Measurements from ENCODE around the gene KLC1.

Gene KLC1

DNA sequence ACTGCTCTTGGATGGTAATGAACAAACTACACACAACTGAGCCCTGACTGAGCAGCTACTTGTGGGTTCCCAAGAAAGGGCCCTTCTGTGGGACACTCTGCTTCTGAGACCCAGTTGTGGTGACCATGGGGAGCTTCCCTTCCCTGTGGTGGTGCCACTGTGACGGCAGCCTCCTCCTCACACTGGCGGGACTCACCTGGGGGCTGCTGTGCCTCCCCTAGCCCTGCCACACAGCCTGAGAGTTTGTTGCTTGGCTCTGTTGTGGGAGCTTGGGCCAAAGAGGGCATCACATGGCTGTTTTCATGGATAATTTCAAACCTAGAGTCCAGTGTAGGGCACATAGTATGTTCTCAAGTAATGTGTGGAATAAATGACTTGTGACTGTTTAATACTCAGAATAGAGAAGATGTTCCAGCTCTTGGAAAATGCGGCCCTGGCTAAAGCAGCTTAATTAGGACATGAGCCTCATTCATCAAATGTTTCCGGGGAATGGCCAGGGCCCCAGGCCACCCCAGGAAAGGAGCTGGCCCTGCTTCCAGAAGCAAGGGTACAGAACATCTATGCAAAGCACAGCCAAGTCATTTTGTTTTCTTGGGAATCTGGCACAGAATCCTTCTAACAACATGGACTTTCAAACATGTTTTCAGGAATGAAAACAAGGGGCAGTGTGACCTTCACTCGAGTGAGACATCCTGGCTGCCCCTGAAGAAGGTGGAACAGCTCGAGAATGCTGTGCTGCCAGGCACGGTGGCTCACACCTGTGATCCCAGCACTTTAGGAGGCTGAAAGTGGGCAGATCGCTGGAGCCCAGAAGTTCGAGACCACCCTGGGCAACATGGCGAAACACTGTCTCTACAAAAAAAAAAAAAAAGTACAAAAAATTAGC lies 107.8 kb downstream of the KLC1 start:
- DNase-seq, result peak in 11 of 42 donors; percentile 10 to 66 (median 44)
- intact Hi-C loops (cut with DNase I), result no loop called here

DNA sequence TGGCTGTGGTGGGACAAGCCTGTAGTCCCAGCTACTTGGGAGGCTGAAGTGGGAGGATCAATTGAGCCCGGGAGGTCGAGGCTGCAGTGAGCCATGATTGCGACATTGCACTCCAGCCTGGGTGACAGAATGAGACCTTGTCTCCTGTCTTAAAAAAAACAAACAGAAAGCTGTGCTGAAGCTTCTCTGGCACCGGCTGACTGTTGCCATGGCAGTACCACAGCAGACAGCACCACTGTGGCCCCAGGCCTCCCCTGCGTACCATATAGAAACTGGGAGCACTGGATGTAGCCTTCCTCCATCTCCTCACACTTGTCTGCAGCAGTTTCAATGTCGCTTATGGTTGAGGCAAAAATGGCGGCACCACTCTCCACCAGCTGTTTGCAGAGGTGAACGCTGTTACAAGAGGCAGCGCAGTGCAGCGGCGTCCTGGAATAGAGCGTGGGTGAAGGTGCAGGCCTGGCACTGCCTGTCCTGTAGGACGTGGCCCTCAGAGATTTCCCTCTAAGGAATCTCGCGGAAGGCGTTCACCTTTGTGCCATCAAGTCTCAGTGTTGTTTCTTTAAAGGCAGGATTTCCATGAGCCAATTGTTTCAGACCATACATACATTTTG lies 108.5 kb downstream of the KLC1 start:
- intact Hi-C loops (cut with DNase I), result no loop called here
- DNase-seq, result peak in 4 of 42 donors; percentile 1 to 29 (median 17)

GRCh38 chr14:103738166-103738565 lies 109.2 kb downstream of the KLC1 start:
- intact Hi-C loops (cut with DNase I), result no loop called here
- peak in 4 of 42 donors; percentile 0 to 23 (median 13) for DNase-seq

DNA sequence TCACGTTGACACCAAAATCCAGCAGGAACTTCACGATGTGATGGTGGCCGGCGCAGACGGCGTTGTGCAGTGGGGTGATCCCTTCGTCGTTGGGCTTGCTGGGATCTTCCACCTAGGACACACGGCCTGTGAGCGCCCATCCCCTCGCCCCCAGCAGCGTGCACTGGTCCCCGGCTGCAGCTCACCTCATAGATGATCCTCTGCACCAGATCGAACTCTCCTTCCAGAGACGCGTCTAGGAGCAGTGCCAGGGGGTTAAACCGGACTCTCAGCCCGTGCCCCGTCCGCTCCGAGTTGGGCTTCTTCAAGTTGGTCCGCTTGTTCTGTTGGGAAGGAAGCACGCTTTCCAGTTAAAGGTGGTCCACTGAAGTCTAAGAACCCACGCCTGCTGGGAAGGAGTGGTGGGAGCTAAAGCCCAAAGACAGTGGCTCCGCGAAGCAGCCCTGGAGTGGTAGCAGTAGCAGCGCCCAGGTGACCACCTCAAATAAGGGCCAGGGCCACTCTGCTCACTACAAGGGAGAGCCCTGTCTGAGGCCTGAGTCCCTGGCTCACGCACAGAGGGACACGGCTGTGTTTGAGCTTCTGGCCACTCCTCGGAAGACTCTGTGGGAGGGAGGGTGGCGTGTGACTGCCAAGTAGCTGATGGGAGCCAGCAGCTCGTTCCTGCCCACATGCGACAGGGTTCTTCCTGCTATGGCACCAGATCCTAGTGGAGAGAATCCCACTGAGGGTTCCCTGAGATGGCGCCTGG lies 109.9 kb downstream of the KLC1 start:
- peak in 16 of 42 donors; percentile 34 to 69 (median 47) for DNase-seq
- intact Hi-C loops (cut with DNase I), result no loop called here

DNA sequence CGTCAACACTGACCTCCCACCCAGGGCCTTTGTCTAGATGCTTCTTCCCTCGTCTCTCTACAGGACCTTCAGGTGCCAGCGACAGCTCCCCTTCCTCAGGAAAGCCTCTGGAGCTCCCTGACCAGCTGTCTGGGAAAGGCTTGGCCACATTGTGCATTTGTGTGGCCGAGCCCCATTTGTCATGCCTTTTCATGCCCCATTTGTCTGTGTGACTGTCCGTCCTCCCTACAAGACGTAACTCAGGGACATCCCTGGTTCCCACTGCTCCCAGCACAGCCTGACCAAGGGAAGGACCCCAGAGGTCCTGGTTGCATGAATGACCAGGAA lies 110.4 kb downstream of the KLC1 start:
- intact Hi-C loops (cut with DNase I), result no loop called here
- peak in 1 of 42 donors; percentile 8 for DNase-seq

GRCh38 chr14:103739793-103740501 lies 110.9 kb downstream of the KLC1 start:
- intact Hi-C loops (cut with DNase I), result no loop called here
- DNase-seq, result peak in 3 of 42 donors; percentile 6 to 32 (median 7)

DNA sequence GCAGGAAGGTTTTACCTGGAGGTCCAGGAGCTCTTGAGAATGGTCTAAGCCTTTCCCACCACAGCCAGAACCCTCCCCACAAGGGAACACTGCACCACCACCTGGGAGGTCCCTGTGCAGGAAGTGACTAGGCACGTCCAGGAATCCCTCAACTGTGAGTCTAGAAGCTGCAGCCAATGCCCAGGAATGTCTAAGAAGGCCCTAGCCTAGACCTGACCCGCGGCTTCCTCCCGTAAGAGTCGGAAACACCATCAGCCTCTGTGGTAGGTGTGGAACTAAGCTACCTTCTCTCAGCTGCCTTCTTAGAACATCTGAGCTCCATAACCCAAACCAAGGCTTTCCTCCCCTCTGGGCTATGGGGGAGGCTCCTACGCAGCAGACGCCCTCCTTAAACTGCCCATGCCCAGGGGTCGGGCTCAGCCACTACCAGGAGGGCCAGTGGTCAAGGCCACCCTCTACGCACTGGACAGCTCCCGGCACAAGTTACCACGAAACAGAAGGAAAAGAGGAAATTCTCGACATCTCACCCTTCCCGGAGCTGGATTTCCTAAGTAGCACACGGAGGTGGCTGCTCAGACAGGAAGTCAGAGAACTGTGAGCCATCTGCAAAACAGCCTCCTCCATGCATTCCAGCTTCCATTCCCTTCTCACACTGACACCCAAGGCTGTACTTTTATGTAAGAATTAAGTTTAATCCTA lies 112.1 kb downstream of the KLC1 start:
- peak in 13 of 42 donors; percentile 3 to 79 (median 57) for DNase-seq
- intact Hi-C loops (cut with DNase I), result no loop called here

- peak in 3 of 42 donors; percentile 7 to 33 (median 8) for DNase-seq
- intact Hi-C loops (cut with DNase I), result no loop called here
Observed at GRCh38 chr14:103741876-103742275, 112.9 kb downstream of the KLC1 start.

DNA sequence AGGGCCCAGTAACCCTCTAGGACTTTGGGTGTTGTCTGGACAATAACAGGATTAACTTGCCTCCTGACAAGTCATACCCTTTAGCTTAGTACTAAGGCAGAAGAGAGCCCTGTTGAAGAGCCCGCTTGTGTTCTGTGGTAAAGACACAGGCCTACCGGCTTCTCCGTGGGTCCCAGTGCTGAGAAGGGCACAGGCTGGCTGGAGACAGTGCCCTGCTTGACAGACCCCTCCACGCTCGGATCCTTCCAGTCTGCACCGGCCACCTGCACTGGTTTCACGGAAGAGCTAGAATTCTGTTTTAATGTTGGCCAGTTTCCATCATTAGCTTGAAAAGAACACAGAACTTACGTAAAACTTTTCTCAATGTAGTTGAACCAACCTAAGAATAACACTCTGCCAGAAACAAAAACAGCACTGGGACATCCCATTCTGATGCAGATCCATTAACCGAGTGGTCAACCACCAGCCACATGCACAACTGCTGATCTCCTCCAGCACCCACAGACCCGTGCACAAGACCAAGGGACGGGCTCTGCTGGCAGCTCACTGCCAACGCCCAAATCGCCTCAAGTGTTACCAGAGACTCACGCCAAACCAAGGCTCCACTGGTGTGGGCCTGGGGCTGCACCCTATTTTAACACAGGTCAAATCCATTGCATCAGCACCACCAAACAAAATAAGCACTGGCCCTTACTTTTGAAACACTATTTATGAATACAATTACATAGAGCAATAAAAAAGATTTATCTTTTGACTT lies 113.7 kb downstream of the KLC1 start:
- DNase-seq, result peak in 1 of 42 donors; percentile 22

GRCh38 chr14:103743691-103744090 lies 114.7 kb downstream of the KLC1 start:
- intact Hi-C loops (cut with DNase I), result no loop called here
- DNase-seq, result no peak

More for the DNA sequence above, 113.7 kb downstream of the KLC1 start:
- intact Hi-C loops (cut with DNase I), result no loop called here

GRCh38 chr14:103744621-103745395 lies 115.8 kb downstream of the KLC1 start:
- DNase-seq, result peak in 3 of 42 donors; percentile 15 to 47 (median 43)
- intact Hi-C loops (cut with DNase I), result no loop called here

GRCh38 chr14:103745424-103745823 lies 116.4 kb downstream of the KLC1 start:
- peak in 2 of 42 donors; percentile 17 to 36 for DNase-seq
- intact Hi-C loops (cut with DNase I), result no loop called here

DNA sequence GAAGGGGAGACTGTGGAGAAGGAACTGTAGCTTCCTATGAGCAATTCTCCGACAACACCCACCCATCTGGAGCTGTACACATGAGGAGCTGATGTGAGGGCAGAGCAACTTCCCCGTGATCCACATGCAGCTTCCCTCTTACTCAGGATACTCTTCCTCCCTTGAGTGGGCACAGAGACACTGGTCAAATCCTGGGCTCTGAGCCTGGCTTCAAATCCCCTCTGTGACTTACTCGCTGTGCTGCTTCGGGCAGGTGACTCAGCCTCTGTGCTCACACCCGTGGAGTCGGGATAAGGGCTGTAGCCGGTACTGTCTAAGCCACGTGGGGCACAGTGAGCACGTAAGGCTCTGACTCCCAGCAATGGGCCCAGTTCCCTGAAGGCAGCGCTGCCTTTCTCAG lies 117.7 kb downstream of the KLC1 start:
- intact Hi-C loops (cut with DNase I), result no loop called here

GRCh38 chr14:103748534-103748857 lies 119.5 kb downstream of the KLC1 start:
- intact Hi-C loops (cut with DNase I), result no loop called here
- DNase-seq, result peak in 1 of 42 donors; percentile 27

More for the DNA sequence above, 117.7 kb downstream of the KLC1 start:
- peak in 26 of 42 donors; percentile 40 to 78 (median 60) for DNase-seq

DNA sequence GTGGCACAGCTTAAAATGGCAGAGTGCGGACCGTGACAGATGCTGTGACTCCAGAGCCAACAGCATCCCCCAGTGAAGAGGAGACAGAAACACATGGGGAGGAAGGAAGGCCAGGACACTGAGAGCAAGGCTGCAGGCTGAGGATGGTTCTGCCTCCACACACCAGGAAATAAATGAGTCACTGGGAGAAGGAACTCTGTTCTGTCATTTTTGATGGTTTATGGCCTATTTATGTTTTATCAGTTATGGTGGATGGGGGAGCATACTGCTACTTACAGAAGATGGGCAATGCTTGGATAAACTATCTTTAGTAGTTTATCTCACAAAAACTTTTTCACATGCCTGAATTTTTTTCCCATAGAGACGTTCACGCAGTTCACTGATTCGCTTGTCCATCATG lies 120.4 kb downstream of the KLC1 start:
- DNase-seq, result peak in 1 of 42 donors; percentile 39
- intact Hi-C loops (cut with DNase I), result no loop called here

DNA sequence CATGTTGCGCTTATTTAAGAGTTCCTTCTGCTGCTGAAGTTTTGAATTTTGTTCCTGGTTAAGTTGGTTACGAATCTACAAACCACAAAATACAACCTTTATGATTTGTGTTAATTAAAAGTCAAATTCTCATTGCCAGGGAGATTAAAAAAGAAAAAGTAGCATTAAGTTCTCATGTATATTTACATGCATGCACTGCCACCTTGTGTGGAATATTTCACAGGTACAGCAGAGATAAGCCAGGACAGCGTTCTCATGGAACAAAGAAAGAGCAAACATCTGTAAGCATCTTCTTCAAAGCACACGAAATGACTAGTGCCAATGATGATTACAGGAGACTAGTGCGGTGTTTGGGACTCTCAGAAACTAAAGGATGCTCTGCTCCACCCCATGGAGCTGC lies 120.8 kb downstream of the KLC1 start:
- peak in 2 of 42 donors; percentile 13 to 33 for DNase-seq
- intact Hi-C loops (cut with DNase I), result no loop called here

Data from head of caudate nucleus (tissue), 42 donors.